Activated T-helper 17 cell treated with anti-CD3 and anti-CD28 coated beads, Interleukin-2, amount 50 U/mL, for 72 hours (primary cell): ENCODE data around the gene ABCG1. TPM values are rescaled to one million over a fixed set of nuclear protein-coding genes. Genes with fewer than 3 reads are reported as not detected.
"Not testable (repeated sequence)": the region's sequence is repeated elsewhere in the genome, so short reads cannot be mapped to it uniquely, and the experiment has no call there.

ENCODE experiments used
- ATAC-seq: fragments of 150-1000 bp; cut with Tn5 transposase; replicated peaks from 2 replicates; pipeline ENCODE4 v1.10.0; 2021; ENCODE audit warnings: mild to moderate bottlenecking, moderate library complexity
- H3K27ac Mint-ChIP-seq: one replicate; pipeline ENCODE4 v1.8.0; 2022; ENCODE audit warnings: mixed read lengths
- H3K27me3 Mint-ChIP-seq: one replicate; pipeline ENCODE4 v1.8.0; 2022; ENCODE audit warnings: mixed read lengths
- H3K36me3 Mint-ChIP-seq: one replicate; pipeline ENCODE4 v1.8.0; 2022; ENCODE audit warnings: low read depth, mild to moderate bottlenecking, mixed read lengths
- H3K4me1 Mint-ChIP-seq: one replicate; pipeline ENCODE4 v1.8.0; 2022; ENCODE audit warnings: mixed read lengths
- H3K4me3 Mint-ChIP-seq: one replicate; pipeline ENCODE4 v1.8.0; 2022; ENCODE audit warnings: mild to moderate bottlenecking, mixed read lengths
- H3K9me3 Mint-ChIP-seq: one replicate; pipeline ENCODE4 v1.8.0; 2022; ENCODE audit warnings: mixed read lengths
- total RNA-seq, 2 donors: library from RNA; stranded (reverse); gene quantifications; one replicate each; pipeline ENCODE4 v1.2.3, GENCODE V29; 2022

Gene ABCG1
- total RNA-seq: 1 to 10 TPM; 3.1 to 8.2 TPM

GRCh38 chr21:42218836-42219605 is at the start of gene ABCG1:
TSS of gene ABCG1 (plus strand) at chr21:42219140. CDS start at chr21:42219263, 123 bp downstream.
- Mint-ChIP-seq H3K4me1 (peaks cover 8% of the 10 kb centered on the region), H3K9me3 (no peaks in the 10 kb centered on the region), H3K36me3 (no peaks in the 10 kb centered on the region), H3K27ac (peak within 1 kb of the TSS; percentile 48), H3K4me3 (peak within 1 kb of the TSS; percentile 81), H3K27me3 (no peaks in the 10 kb centered on the region)
- ATAC-seq: peak; percentile 61

GRCh38 chr21:42169758-42170157 is 49.2 kb upstream of the ABCG1 start:
- Mint-ChIP-seq H3K27me3 (no peaks in the 10 kb centered on the region), H3K27ac (no peak overlapping the region), H3K4me3 (no peak overlapping the region), H3K9me3 (no peaks in the 10 kb centered on the region), H3K4me1 (peaks cover under 1% of the 10 kb centered on the region), H3K36me3 (no peaks in the 10 kb centered on the region)
- no peak for ATAC-seq

GRCh38 chr21:42171091-42172053 is 47.6 kb upstream of the ABCG1 start:
- Mint-ChIP-seq H3K27ac (no peak overlapping the region), H3K4me1 (no peaks in the 10 kb centered on the region), H3K27me3 (no peaks in the 10 kb centered on the region), H3K4me3 (no peak overlapping the region), H3K36me3 (no peaks in the 10 kb centered on the region), H3K9me3 (no peaks in the 10 kb centered on the region)
- no peak for ATAC-seq

GRCh38 chr21:42172596-42173483 is 46.1 kb upstream of the ABCG1 start:
- H3K4me3 Mint-ChIP-seq: no peak overlapping the region
- H3K4me1 Mint-ChIP-seq: no peaks in the 10 kb centered on the region
- H3K36me3 Mint-ChIP-seq: no peaks in the 10 kb centered on the region
- H3K27ac Mint-ChIP-seq: no peak overlapping the region
- ATAC-seq: no peak
- no peaks in the 10 kb centered on the region for H3K9me3 Mint-ChIP-seq
- H3K27me3 Mint-ChIP-seq: no peaks in the 10 kb centered on the region

DNA sequence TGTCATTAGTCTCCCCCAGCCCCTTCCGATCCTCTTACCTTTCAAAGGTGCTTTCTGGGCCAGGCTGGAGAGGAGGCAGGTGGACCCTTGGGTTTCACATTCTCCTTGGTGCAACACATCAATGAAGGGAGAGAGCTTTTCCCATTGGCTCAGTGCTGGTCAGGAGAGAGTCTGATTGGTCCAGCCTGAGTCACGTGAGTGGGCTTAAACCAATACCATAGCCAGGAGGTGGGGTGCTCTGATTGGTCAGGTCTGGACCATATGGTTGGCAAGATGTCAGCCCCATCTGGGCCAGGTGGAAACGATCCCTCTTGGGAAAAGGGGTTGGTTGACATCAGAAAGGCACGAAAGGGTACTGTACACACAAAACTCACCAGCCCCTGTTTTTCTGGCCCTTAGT is 44.8 kb upstream of the ABCG1 start:
- Mint-ChIP-seq H3K27ac (peak overlapping the region; percentile 53), H3K4me1 (no peaks in the 10 kb centered on the region)

GRCh38 chr21:42175110-42175710 is 43.7 kb upstream of the ABCG1 start:
- no peaks in the 10 kb centered on the region for H3K9me3 Mint-ChIP-seq
- no peak overlapping the region for H3K27ac Mint-ChIP-seq
- no peak overlapping the region for H3K4me3 Mint-ChIP-seq
- peaks cover 5% of the 10 kb centered on the region for H3K27me3 Mint-ChIP-seq
- no peak for ATAC-seq
- no peaks in the 10 kb centered on the region for H3K36me3 Mint-ChIP-seq
- no peaks in the 10 kb centered on the region for H3K4me1 Mint-ChIP-seq

More for the DNA sequence above, 44.8 kb upstream of the ABCG1 start:
- ATAC-seq: peak; percentile 80
- H3K36me3 Mint-ChIP-seq: no peaks in the 10 kb centered on the region
- H3K27me3 Mint-ChIP-seq: peaks cover 5% of the 10 kb centered on the region
- H3K9me3 Mint-ChIP-seq: no peaks in the 10 kb centered on the region
- H3K4me3 Mint-ChIP-seq: peak overlapping the region; percentile 43

- Mint-ChIP-seq H3K9me3 (no peaks in the 10 kb centered on the region), H3K27me3 (peaks cover 5% of the 10 kb centered on the region), H3K36me3 (no peaks in the 10 kb centered on the region), H3K4me1 (no peaks in the 10 kb centered on the region), H3K27ac (no peak overlapping the region), H3K4me3 (no peak overlapping the region)
- ATAC-seq: no peak
Measured at GRCh38 chr21:42176859-42177258, 42.1 kb upstream of the ABCG1 start.

DNA sequence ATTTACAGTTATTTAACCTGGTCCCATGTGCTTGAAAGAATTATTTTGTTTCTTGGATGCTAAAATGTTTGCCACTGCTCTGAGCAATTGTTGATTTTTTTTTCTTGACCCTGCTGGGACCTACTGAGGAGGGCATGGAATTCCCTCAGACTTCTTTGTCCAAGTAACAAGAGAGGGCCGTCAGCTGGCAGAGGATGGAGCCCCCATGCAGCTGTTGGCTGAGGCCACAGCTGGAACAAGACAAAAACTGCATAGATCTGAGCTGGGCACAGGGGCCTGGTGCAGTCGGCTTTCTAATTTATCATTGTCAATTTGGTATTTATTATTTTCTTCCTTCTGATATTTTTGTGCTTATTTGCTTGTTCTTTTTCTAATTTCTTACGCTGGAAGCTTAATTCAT is 39.6 kb upstream of the ABCG1 start:
- no peaks in the 10 kb centered on the region for H3K4me1 Mint-ChIP-seq
- no peak for ATAC-seq
- H3K27me3 Mint-ChIP-seq: peaks cover 5% of the 10 kb centered on the region
- no peaks in the 10 kb centered on the region for H3K9me3 Mint-ChIP-seq
- no peaks in the 10 kb centered on the region for H3K36me3 Mint-ChIP-seq
- no peak overlapping the region for H3K27ac Mint-ChIP-seq
- no peak overlapping the region for H3K4me3 Mint-ChIP-seq

DNA sequence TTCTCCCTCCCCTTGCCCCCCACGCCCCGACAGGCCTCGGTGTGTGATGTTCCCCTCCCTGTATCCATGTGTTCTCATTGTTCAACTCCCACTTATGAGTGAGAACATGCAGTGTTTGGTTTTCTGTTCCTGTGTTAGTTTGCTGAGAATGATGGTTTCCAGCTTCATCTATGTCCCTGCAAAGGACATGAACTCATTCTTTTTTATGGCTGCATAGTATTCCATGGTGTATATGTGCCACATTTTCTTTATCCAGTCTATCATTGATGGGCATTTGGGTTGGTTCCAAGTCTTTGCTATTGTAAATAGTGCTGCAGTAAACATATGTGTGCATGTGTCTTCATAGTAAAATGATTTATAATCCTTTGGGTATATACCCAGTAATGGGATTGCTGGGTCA is 38.9 kb upstream of the ABCG1 start:
- H3K36me3 Mint-ChIP-seq, H3K9me3 Mint-ChIP-seq, H3K27ac Mint-ChIP-seq, ATAC-seq, H3K27me3 Mint-ChIP-seq, H3K4me1 Mint-ChIP-seq, H3K4me3 Mint-ChIP-seq: not testable (repeated sequence)

DNA sequence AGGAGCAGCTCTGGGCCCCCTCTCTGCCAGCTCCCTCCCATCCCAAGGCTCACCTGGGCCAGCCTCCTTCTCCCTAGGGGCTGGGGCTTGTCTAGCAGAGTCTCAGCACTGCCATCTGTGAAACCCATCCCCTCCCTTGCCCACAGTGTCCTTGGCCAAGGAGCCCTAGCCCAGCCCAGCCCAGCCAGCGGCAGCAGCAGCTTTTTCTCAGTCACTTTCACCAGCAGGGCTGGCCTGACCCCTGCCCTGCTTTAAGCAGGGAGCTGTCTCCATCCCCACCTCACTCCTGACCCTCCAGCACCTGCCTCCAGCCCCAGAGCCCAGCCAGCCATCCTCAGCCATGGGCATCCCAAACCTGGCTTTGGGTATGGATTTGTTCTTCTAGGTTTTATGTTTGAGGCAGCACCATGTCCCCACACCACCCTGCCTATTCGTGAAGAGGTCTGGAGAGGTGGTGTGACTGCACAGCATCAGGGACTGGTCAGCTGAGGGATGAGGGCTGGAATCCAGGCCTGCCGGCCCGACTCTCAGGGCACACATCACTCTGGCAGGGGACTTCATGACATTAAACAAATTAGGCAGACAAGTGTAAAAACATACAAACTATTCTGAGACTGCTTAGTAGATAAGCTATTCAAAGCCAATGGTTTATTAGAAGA is 36.1 kb upstream of the ABCG1 start:
- peaks cover 5% of the 10 kb centered on the region for H3K27me3 Mint-ChIP-seq
- H3K4me1 Mint-ChIP-seq: peaks cover 20% of the 10 kb centered on the region
- H3K4me3 Mint-ChIP-seq: no peak overlapping the region
- no peak overlapping the region for H3K27ac Mint-ChIP-seq
- no peaks in the 10 kb centered on the region for H3K9me3 Mint-ChIP-seq
- ATAC-seq: no peak
- no peaks in the 10 kb centered on the region for H3K36me3 Mint-ChIP-seq

DNA sequence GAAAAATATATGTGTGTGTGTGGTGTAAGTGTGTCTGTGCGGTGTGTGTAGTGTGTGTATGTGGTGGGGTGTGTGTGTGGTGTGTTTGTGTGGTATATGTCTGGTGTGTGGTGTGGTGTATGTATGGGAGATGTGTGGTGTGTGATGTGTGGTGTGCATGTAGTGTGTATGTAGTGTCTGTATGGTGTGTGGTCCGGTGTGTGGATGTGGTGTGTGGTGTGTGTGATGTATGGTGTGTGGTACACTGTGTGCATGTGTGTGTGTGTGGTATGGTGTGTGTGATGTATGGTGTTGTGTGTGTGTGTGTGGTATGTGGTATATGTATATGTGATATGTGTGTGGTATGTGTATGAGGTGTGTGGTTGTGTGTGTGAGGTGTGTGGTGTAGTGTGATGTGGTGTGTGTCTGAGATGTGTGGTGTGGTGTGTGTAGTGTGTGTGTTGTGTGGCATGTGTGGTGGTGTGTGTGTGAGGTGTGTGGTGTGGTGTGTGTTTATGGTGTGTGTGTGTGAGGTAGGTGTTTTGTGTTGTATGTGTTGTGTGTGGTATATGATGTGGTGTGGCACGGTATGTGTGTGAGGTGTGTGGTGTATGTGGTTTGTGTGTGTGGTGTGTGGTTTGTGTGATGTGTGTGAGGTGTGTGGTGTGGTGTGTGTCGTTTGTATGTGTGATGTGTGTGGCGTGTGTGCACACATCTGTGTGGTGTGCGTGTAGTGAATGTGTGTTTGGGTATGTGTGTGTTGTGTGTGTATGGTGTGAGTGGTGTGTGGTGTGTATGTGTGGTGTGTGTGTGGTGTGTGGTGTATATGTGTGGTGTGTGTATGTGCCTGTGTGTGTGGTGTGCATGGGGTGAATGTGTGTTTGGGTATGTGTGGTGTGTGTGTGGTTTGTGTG is 35.3 kb upstream of the ABCG1 start:
- H3K36me3 Mint-ChIP-seq: no peaks in the 10 kb centered on the region
- no peak overlapping the region for H3K27ac Mint-ChIP-seq
- peaks cover under 1% of the 10 kb centered on the region for H3K27me3 Mint-ChIP-seq
- no peak for ATAC-seq
- H3K9me3 Mint-ChIP-seq: no peaks in the 10 kb centered on the region
- peaks cover 27% of the 10 kb centered on the region for H3K4me1 Mint-ChIP-seq
- H3K4me3 Mint-ChIP-seq: no peak overlapping the region

DNA sequence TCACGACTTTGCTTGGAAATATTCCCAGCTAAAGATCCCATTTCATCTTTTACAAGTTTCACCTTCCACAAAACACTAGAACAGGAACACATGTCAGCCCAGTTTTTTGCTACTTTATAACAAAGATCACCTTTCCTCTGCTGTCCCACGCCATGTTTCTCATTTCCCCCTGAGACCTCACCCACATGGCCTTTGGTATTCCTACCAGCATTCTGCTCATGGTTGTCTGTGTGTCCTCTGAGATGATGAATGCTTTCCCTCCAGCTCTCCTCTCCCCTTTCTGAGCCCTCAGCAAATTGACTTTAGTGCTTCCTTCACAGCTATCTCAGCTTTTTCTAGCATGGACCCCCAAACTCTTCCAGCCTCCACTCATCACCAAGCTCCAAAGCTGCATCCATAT is 32.3 kb upstream of the ABCG1 start:
- Mint-ChIP-seq H3K9me3 (no peaks in the 10 kb centered on the region), H3K27me3 (no peaks in the 10 kb centered on the region), H3K4me1 (peaks cover 30% of the 10 kb centered on the region), H3K4me3 (no peak overlapping the region), H3K27ac (no peak overlapping the region), H3K36me3 (no peaks in the 10 kb centered on the region)
- no peak for ATAC-seq
